GM18520 (cell line): ENCODE results near the gene ITPR1.
"Not testable (repeated sequence)": the region's sequence is repeated elsewhere in the genome, so short reads cannot be mapped to it uniquely, and the experiment has no call there.

Experiments
- ATAC-seq: cut with Tn5 transposase; IDR thresholded peaks from one replicate; pipeline ENCODE4 v1.9.1; 2021; ENCODE audit not compliant: unreplicated experiment

The ITPR1 gene

DNA sequence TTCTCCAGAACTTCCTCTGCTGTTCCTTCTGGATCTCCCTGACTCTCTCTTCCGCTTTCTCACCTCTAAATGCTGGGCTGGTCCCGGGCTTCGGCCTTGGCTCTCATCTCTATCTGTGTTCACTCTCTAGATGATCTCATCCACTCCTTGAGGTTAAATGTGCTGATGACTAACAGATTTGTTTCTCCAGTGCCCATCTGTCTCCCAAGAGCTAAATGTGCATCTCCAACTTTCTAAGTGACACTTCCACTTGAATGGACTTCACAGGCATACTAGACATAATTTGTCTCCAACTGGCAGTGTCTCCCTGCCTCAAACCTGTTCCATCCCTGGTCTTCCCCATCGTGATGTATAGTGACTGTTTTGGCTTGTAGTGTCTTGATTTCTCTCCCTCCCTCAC, 95.3 kb downstream of the ITPR1 start:
- peak; percentile 42 for ATAC-seq

DNA sequence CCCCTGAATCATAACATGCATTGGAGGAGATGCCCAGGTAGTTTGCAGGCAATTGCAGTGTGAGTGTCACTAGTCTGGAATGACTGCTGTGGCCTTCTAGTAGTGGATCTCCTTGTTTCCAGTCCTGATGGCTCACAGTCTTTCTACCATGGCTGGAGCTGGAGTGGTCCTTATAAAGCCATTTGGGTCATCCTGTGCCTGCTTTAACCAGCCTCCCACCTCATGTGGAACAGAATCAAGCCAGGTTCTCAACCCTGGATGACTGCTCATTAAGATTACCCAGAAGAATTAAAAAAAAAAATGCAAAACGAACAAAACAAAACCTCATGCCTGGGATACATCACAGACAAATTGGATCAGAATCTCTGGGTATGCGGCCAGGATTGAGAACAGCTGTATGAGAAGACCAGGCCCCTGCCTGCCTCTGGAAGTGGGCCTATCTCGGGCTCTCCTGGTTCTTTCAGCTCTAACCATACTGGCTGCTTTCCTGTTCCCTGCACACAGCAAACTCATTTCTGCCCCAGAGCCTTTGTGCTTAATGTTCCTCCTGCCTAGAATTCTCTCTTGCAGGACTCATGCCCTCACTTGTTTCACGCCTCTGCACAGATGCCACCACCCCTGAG, 96.4 kb downstream of the ITPR1 start:
- no peak for ATAC-seq

DNA sequence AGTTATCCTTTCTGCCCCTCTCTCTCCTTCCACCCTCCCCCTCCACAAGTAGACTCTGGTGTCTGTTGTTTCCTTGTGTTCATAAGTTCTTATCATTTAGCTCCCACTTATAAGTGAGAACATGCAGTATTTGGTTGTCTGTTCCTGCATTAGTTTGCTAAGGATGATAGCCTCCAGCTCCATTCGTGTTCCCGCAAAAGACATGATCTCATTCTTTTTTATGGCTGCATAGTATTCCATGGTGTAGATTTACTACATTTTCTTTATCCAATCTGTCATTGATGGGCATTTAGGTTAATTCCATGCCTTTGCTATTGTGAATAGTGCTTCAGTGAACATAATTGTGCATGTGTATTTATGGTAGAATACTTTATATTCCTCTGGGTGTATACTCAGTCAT, 97.7 kb downstream of the ITPR1 start:
- ATAC-seq = not testable (repeated sequence)

DNA sequence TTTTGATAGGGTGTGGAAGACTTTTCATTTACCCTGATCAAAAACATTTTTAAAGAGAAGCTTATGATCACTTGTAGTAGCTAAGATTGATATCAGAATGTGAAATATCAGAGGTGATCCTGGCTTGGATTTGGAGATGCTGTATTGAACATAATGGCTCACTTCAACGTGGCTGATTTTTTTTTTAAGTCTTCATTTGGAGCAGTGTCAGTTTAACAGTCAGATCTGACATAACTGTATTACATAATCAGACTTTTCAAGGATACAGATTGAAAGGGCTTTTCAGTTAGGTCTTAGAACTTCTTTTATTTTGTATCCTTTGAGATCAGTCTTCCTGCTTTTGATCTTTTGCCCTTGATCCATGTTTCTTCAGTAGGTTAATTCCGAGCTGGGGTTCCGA, 98.5 kb downstream of the ITPR1 start:
- ATAC-seq = no peak

DNA sequence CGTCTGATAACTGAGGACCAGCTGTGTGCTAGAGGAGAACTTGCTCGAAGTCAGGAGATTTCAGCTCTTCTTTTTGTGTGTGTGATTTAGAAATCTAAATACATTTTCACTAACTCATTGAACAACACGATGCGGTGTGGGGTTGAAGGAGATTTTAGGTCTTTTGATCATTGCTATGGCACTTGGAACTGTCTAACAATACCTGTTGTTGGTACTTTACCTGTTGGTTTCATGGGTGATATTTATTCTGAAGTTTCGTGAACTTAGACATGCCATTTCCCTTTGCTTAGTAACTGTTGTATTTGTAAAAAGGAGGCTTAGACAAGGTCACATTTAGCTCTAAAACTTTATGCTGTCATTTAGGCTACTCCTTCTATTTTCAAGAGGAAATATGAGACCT, 99.9 kb downstream of the ITPR1 start:
- ATAC-seq = no peak

DNA sequence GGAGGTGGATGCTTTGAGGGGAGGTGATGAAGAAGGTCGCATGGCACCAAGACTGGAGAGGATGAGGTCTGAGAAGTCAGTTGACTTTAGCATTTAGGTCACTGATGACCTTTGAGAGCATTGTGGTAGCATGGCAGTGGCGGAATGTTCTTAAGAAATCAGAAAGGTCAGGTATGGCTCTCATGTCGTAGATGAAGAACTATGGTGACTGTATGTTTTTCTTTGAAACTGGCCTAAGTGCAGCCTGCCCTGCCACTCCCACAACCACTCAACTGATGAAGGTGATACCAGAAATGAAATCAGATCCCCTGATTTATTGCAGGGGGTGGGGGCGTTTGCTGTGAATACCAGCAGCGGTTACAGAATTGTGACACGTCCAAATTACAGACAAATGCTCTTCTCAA, 102.6 kb downstream of the ITPR1 start:
- ATAC-seq = no peak

DNA sequence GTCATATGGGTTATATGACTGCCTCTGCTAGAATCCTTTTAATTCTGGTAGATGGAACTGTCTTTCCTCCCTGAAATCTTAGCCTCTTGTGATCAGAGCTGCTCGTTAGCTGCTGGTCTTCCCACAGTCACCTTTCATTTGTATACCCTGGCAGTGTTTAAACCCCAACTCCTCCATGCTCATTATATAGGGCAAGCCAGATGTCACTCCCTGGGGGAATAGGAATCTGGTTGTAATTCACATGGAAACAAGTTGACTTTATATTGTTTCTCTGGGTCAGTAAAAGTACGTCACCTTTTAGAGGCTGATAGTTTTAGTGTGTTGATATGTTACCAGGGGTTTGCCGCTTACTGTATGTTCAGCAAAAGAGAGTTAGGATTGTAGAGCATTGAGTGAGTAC, 103.5 kb downstream of the ITPR1 start:
- ATAC-seq = no peak

DNA sequence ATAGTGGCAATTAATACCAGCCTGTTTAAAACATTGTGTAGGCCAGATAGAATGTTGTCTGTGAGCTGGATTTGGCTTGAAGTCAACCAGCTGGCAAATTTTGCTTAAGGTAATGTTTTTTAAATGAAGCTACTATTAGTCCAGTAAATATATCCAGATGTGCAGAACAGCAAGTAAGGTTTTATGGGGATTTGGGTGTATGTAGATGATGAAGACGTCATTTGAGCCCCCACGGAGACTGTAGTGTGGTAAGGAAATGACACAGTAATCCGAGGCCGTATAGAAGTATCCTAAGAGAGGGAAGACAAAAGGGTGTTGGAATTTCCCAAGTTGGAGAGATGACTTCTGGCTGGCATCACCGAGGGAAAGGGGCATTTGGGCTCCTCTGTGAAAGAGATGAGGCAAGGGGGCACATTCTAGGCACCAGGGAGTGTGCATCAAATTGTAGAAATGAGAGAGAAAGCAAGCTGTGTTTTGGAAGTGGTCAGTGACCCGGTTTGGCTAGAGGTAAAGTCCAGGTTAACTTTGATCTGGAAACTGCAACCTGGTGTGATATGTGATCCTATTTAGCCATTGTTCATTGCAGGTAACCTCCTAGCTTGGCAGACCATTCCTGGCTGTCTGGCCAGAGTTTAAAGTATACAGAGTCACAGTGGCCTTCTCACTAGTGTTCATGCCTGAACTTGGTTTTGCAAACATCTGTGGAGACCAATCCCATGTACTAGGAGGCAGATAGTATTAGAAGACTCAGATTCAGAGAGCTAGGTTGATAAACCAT, 104.2 kb downstream of the ITPR1 start:
- ATAC-seq = no peak

DNA sequence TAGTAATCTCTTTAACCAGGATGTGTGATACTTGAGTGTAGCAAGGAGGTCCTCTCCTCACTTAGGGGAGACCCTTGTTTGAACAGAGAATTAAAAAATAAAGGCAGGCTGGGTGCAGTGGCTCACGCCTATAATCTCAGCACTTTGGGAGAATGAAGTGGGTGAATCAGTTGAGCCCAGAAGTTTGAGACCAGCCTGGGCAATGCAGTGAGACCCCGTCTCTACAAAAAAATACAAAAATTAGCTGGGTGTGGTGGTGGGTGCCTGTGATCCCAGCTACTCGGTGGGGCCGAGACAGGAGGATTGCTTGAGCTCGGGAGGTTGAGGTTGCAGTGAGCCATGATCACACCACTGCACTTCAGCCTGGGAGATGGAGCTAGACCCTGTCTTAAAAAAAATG, 105.1 kb downstream of the ITPR1 start:
- ATAC-seq = not testable (repeated sequence)

DNA sequence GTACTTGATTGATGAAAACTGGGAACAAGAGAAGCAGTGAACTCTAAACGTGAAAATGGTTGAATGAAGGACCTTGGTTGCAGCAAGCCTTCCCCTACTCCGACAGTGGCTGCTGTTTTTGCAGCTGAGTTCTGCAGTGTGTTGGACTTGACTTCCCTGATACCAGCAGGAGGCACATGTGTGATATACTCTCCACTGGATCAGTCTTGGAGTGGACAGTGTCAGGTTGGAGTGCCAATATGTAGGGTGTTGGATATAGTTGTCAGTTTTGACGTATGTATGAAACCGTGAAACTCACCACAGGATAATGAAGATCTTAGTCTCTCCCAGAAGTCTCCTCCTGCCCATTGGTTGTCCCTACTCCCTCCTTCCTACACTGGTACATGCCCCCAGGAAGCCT, 106.5 kb downstream of the ITPR1 start:
- no peak for ATAC-seq

DNA sequence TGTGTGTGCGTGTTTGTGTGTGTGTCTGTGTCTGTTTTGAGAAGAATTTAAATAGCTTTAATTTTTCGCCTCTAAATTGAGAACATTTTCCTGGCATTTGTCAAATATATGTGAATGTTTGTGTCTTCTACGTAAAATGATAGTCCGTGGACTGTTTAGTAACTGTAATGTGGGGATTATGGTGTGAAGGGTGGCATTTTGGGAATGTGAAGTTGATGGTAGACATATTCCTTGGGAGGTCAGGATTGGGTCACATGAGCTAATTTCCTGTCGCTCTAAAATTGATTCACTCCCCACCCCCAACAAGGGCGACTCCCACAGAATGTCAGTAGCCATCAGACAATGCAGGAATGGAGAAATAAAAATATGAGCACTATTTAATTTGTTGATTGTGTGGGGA, 107.3 kb downstream of the ITPR1 start:
- no peak for ATAC-seq

DNA sequence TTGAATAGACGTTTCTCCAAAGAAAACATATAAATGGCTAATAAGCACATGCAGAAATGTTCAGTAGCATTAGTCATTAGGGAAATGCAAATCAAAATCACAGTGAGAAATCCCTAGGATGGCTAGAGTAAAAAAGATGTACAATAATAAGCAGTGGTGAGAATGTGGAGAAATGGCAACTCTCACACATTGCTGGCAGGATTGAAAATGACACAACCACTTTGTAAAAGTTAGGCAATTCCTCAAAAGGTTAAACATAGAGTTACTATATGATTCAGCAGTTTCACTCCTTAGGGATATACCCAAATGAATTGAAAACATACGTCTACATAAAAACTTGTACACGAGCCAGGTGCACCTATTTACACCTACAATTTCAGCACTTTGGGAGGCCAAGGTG, 108.7 kb downstream of the ITPR1 start:
- no peak for ATAC-seq

DNA sequence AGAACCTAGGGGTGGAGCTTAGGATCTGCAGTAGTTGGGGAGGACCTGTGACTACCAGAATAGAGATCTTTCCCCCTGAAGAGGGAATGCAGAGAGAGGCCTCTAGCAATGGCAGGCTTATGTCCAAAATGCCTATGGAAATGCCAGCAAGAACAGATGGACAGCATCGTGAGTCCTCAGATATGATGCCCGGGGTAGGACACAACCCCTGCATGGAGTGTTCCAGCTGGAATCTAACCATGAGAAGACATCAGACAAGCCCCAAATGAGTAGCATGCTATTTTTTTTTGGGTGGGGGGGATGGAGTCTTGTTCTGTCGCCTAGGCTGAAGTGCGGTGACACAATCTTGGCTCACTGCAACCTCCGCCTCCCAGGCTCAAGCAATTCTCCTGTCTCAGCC, 111.5 kb downstream of the ITPR1 start:
- no peak for ATAC-seq

DNA sequence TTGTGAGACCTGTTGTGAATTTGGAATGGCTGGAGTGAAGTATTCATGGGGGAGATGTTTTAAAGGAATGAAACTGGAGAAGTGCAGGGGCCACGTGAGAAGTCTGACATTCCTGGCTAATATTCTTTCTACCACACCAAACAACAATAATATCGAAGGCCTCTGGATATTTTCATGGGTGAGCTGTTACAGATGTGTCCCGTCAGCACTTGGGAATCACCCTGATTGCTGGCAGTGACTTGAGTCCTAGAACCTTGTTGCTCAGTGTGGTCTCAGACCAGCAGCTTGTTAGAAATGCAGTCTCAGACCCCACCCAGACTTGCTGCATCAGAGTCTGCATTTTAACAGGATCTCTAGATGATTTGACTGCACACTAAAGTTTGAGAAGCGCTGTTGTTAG, 113.8 kb downstream of the ITPR1 start:
- no peak for ATAC-seq

DNA sequence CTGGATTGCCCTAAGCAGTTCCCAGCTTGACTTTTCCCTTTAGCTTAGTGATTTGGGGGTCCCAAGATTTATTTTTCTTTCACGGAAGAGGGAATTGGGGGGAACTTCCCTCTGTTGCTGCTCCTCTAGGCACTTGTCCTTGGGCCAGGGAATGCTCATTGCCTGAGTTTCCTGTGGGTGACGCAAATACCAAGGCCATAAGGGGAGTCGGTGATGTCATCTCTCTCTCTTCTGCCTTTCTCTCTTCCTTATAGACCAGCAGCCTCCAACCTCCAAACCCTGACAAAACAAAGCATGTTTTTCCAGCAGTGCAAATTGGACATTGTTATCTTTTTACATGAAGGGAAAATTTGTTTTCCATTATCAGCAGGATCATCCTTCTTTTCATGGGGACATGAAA, 120.2 kb downstream of the ITPR1 start:
- ATAC-seq = no peak

DNA sequence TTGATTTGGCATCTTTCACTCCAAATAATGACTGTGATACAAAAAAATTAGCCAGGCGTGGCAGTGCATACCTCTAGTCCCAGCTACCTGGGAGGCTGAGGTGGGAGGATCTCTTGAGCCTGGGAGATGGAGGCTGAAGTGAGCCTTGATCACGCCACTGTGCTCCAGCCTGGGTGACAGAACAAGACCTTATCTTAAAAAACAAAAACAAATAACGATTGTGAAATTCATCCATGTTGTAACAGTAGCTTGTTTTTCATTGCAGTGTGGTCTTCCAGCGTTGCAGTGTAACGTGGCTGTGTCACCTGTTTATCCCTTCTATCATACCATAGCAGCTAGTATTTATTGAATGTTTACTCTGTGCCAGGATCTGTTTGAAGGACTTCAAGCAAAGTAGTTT, 120.9 kb downstream of the ITPR1 start:
- no peak for ATAC-seq

DNA sequence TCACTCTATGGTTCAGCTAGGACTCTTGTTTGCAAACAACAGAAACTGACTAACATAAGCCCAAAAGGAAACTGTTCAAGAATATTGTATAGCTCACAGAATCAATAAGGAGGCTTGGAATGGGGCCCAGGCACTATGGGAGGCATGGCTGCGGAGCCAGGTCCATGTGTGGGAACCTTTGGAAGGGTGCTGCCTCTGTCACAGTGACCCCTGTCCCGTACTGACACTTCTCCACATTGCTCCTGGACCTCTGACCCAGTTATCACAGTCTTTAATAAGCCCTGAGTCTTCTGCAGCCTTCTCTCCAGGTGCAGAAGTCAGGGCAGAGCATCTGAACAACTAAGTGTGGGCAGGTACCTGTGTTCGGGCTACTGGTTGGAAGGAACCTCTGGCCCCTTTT, 121.8 kb downstream of the ITPR1 start:
- ATAC-seq = no peak

DNA sequence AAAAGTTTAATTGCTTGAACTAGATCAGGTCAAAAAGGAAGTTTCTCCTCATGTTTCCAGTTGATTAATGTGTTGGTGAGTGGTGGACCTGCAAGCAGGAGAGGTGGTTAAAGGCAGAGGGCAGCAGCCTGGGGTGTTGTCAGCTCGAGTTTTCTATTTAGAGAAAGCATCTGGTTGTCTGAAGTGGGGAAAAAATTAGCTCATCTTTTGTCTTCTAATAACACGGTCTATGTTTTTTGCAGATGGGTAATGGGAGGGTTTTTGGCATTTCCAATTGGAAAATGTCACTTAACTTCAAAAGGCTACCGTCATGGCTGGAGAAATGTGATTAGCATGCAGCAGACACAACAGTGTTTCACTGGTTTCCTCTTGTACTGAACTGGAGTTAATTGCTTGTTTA, 122.6 kb downstream of the ITPR1 start:
- ATAC-seq = no peak

DNA sequence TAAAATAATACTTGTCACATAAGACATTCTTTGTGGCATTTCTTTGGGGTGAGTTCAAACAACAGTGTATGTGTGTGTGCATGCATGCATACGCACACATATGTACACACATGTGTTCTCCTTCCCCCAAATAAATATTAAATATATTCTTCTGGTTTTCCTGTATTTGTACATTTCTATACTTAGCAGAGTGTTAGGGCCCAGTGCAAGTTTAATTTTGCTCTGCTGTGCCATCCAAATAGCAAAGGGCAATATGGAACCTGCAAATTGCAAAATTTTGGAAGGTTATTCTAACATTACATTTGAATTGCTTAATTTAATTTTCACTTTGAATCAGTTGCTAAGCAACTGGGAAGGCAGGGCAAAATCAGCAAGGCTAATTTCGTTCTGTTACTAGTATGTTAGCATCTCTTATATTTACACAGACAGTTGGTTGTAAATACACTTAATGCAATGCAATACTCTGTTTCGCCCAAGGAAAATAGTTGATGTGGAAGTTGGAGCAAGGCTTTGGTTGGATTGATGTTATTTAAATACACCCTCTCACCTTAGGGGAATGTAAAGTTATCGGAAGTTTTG, 130.4 kb downstream of the ITPR1 start:
- ATAC-seq = no peak

DNA sequence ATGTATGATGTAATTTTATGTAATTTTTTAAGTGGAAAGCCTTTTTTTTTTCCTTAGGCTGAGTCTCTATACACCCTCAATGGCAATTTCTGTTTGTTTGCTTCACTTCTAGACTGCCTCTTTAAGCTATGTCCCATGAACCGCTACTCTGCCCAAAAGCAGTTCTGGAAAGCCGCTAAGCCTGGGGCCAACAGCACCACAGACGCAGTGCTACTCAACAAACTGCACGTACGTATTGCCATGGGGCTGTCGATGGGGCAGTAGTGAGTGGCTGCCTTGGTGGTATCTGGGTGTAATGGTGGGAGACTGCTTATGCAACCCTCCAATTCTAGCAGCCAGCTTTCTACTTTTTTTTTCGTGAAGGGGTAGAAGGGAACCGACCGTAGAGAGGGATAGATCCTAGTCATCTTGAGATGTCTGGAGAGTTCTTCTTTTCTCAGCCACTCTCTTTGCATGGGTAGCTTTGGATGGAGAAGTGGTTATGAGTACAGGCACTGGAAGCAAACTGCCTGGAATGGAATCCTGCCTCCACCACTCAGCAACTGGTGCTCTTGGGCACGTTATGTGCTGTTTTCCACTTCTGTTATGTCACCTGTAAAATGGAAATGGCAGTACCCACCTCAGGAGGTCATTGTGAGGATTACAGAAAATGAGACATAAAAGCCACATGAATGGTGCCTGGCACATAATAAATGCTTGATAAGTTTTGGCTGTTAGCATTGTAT, 134.7 kb downstream of the ITPR1 start:
- no peak for ATAC-seq

DNA sequence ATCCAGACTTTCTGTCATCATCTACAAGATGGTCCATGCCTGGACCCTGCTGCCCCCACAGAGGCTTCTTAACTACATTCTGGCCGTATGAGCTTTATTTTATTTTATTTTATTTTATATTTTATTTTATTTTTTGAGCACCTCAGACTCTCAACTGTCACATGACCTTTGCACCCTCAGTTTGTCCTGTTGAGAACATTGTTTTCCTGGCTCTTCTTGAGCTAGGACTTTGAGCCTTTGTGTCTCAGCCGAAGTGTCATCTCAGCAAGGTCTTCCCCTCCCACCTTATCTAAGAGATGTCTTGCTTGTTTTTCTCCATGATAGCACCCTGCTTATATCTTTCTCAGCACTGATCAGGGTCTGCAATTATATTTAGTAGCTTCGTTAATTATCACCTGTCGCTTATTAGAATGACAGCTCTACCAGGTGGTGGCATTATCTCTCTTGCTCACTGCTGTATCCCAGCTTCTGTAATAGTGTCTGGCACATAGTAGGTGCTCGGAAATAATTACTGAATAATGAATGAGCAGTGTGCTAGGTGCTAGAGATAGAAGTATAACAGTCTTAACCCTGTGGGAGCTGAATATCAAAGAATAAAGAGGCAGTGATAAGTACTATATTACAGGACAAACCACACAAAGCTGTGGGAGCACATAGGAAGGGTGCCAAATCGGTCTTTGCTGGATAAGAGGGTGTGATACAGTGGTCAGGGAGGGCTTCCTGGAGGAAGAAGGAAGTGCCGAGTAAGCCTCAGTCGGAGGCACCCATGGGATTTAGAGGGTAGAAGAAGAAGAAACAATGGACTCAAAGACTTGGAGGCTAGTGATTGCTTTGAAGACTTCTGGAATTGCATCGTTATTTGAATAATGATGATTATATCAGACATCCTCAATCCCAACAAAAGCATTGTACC, 136.2 kb downstream of the ITPR1 start:
- no peak for ATAC-seq
